Cardiac muscle cell (in vitro differentiated cells and primary cell): Measurements from ENCODE around the gene SEC16A. TPM values are rescaled to one million over a fixed set of nuclear protein-coding genes. Genes with fewer than 3 reads are reported as not detected.

Source experiments
- DNase-seq, 2 donors: peaks; one replicate each; pipeline versions ENCODE4 v3.0.0 to v3.0.0-alpha.2; 2010 to 2017; ENCODE audit warnings: low read depth in 1 of 2, low spot score in 1 of 2
- H3K27ac ChIP-seq: fragments of 200-600 bp; sonication (generic); 2 replicates; pipeline ENCODE4 v1.5.1; 2016
- H3K27me3 ChIP-seq: fragments of 200-600 bp; sonication (generic); 2 replicates; pipeline ENCODE4 v1.6.0; 2016; ENCODE audit warnings: control low read depth
- H3K36me3 ChIP-seq: fragments of 200-600 bp; sonication (generic); 2 replicates; pipeline ENCODE4 v1.5.1; 2016; ENCODE audit warnings: control low read depth
- H3K4me1 ChIP-seq: fragments of 200-600 bp; sonication (generic); 2 replicates; pipeline ENCODE4 v1.8.1; 2017; ENCODE audit warnings: low read depth, mild to moderate bottlenecking, mixed run types
- H3K4me3 ChIP-seq: fragments of 200-600 bp; sonication (generic); 2 replicates; pipeline ENCODE4 v1.5.1; 2016; ENCODE audit warnings: mild to moderate bottlenecking
- H3K9me3 ChIP-seq: fragments of 200-600 bp; sonication (generic); 2 replicates; pipeline ENCODE4 v1.5.1; 2017; ENCODE audit warnings: low read depth, mild to moderate bottlenecking, control low read depth
- polyA plus RNA-seq: library from polyadenylated mRNA; unstranded; fragments of >200 nt; fragmentation: Nextera tagmentation; extraction: Ambion mirVana; gene quantifications from 2 replicates; pipeline ENCODE4 v1.2.1, GENCODE V29; 2016
- total RNA-seq: library from RNA; depleted of rRNA; stranded (reverse); fragments of >200 nt; gene quantifications from 2 replicates; pipeline ENCODE4 v1.2.3, GENCODE V29; 2016
- TF ChIP-seq, protein P1 (sequence below): IDR thresholded peaks from 2 replicates; pipeline ENCODE4 v1.5.1; 2012; ENCODE audit warnings: low read depth, mild to moderate bottlenecking, low read length

The SEC16A gene
- total and polyA plus RNA-seq, 2 experiments from 2014 or later: 32.3 to 39.5 TPM

DNA sequence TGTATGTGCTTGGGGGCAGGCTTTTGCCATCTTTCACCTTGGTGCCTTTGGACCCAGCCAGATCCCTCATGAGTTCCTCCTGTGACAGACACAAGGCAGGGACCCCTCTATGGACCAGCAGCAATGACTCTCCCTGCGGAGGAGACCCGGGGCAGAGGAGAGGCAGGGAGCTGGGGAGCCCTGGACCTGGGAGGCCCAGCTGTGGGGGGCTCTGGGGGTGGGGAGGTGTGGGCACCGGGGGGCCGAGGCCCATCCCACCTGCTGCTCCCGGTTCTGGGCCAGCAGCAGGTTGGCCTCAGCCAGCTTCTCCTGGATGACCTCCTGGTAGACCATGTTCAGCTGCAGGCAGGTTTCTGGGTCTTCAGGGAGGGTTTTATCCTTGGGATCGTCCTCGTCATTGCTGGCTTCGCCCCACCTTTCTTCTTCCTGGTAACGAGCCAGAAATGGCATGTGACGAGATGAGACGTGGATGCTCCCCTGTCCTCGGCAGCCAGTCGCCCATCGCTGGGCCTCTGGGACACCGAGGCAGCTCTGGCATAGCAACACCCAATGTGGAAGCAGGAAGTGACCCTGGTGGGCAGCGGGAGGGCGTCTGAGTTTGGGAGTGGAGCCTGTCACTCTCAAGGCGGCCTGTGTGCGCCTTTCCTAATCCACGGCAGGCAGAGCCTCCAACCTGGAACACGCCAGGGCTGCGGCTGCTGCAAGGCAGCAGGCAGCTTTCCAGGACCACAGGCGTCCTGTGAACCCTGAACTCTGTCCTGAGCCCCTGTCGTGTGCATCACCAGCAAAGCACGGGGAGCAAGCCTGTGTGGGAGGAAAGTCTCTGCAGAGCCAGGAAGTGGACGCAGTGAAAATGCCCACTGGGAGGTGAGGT, 87.3 kb downstream of the SEC16A start:
- TF ChIP-seq, protein P1, sequence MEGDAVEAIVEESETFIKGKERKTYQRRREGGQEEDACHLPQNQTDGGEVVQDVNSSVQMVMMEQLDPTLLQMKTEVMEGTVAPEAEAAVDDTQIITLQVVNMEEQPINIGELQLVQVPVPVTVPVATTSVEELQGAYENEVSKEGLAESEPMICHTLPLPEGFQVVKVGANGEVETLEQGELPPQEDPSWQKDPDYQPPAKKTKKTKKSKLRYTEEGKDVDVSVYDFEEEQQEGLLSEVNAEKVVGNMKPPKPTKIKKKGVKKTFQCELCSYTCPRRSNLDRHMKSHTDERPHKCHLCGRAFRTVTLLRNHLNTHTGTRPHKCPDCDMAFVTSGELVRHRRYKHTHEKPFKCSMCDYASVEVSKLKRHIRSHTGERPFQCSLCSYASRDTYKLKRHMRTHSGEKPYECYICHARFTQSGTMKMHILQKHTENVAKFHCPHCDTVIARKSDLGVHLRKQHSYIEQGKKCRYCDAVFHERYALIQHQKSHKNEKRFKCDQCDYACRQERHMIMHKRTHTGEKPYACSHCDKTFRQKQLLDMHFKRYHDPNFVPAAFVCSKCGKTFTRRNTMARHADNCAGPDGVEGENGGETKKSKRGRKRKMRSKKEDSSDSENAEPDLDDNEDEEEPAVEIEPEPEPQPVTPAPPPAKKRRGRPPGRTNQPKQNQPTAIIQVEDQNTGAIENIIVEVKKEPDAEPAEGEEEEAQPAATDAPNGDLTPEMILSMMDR: no peak
- H3K4me3 ChIP-seq: no peak overlapping the region
- H3K4me1 ChIP-seq: no peaks in the 10 kb centered on the region
- DNase-seq: no peak
- peaks cover 23% of the 10 kb centered on the region for H3K36me3 ChIP-seq
- no peaks in the 10 kb centered on the region for H3K27me3 ChIP-seq
- H3K9me3 ChIP-seq: no peaks in the 10 kb centered on the region
- H3K27ac ChIP-seq: no peak overlapping the region

DNA sequence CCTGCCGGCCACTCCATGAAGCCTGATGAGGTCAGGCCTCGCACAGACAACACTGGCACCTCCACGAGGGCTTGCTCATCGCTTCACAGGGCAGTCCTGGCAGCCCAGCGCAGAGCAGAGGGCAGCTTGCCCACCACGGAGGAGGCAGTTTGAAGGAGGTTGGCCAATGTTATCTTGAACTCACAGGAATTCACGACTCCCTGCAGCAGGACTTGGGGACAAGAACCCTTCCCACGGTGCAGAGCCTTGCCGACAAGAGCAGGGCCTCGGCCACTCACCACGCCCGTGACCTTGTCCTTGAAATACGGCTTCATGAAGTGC, 87.9 kb downstream of the SEC16A start:
- Histone ChIP-seq H3K4me3 (no peak overlapping the region), H3K27ac (no peak overlapping the region), H3K27me3 (no peaks in the 10 kb centered on the region), H3K4me1 (no peaks in the 10 kb centered on the region), H3K36me3 (peaks cover 23% of the 10 kb centered on the region), H3K9me3 (no peaks in the 10 kb centered on the region)
- TF ChIP-seq, protein P1: no peak
- no peak for DNase-seq

DNA sequence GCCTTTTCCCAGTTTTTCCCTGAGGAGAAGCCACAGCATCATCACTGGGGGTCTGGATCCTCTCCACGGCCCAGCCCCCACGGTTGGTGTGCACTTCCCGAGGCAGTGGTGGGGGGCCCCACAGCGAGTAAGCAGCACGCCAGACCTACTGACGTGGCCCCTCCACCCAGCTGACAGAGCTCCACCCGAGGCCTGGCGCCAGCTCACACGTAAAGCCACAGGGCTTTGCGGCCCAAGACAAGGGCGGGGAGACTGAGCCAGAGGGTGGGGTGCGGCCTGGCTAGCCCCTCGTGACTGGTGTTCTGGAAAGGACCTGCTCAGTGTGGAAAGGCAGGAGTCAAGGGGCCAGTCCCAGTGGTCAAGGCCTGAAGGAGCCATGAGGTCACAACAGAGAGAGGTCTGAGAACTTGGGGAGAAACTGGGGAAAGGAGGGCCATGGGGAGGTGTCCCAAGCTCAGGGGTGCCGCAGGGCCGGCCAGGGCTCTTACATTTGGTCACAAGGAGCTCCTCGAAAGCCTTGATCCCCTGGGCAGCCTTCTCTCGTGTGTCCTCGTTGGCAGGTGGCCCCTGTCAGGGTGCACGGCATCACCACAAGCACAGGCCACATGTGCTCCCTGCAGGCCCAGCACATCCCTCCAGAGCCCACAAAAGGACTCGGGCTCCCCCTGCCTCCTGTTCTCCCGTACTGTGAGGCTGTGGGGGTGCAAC, 88.4 kb downstream of the SEC16A start:
- no peak for DNase-seq
- H3K4me1 ChIP-seq: no peaks in the 10 kb centered on the region
- H3K27ac ChIP-seq: no peak overlapping the region
- TF ChIP-seq, protein P1: no peak
- H3K36me3 ChIP-seq: peaks cover 23% of the 10 kb centered on the region
- H3K4me3 ChIP-seq: no peak overlapping the region
- no peaks in the 10 kb centered on the region for H3K27me3 ChIP-seq
- H3K9me3 ChIP-seq: no peaks in the 10 kb centered on the region

DNA sequence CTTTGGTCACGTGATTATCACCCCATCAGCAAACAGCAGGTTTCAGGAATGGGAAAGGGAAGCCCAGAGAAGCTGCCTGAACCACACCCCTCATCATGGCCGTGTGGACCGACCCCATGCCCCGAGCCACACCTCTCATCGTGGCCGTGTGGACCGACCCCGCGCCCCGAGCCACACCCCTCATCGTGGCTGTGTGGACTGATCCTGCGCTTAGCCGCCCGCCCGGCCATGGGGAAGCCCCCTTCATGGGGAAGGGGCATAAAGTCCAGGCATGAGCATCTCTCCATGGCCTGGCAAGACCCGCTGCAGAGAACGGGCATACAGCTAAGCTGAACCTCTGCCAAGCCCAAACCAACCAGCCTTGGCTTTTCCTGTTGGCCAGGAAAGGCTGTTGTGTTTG, 89.3 kb downstream of the SEC16A start:
- Histone ChIP-seq H3K4me3 (no peak overlapping the region), H3K9me3 (no peaks in the 10 kb centered on the region), H3K27me3 (no peaks in the 10 kb centered on the region), H3K4me1 (no peaks in the 10 kb centered on the region), H3K27ac (no peak overlapping the region), H3K36me3 (peaks cover 23% of the 10 kb centered on the region)
- DNase-seq: no peak
- TF ChIP-seq, protein P1: no peak

DNA sequence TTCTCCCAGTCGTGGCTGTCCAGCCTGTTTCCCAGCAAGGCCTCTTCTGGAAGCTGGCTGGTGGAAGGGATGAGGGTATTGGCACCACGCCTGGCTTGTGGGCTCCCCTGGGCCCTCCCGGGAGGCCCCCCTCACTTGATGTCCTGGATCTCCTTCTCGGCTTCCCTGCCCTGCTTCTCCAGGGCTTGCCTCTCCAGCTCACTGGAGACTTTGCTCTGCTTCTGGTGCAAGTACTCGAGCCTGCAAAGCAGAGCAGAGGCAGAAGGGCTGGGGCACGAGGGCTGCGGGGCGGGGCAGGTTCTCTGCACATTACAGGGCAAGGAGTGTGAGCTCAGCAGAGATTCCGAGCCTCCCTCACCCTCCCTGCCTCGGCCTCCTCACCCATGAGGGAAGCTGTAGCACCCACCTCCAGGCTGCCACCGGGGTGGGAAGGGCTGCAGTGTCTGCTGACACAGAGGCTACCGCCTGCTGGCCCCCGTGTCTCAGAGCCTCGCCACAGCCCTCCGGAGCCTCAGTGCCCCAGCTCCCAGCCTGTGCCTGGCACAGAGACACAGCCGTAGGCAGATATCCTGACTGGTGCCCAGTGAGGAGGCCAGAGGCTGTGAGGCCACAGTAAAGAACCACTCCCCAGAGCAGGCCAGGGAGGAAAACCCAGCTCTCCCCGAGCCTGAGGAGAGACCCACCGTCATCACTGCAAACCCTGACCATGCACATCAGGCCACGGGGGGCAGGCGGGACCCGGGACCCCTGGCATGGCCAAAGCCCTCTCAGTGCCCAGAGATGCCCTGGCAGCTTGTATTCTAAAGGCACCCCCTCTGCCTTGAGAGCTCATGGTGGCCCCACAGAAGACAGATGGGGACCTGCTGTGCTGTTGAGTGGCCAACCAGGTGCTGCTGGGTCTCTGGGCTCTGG, 90.0 kb downstream of the SEC16A start:
- Histone ChIP-seq H3K9me3 (no peaks in the 10 kb centered on the region), H3K27me3 (no peaks in the 10 kb centered on the region), H3K4me3 (no peak overlapping the region), H3K4me1 (no peaks in the 10 kb centered on the region), H3K27ac (no peak overlapping the region), H3K36me3 (peaks cover 26% of the 10 kb centered on the region)
- TF ChIP-seq, protein P1: no peak
- no peak for DNase-seq
